Upper lobe of left lung (tissue), 6 donors: ENCODE results near the gene ST3GAL2. TPM values are rescaled to one million over a fixed set of nuclear protein-coding genes. Genes with fewer than 3 reads are reported as not detected.
A peak's percentile ranks its signal among the peaks of the same experiment; 100 is the strongest.

ENCODE experiments used
- ATAC-seq, 2 donors: fragments of 200-7000 bp; cut with Tn5 transposase; one replicate each; pipeline ENCODE4 v1.9.1; 2022; ENCODE audit warnings: mild to moderate bottlenecking in 2 of 2, moderate library complexity in 2 of 2; ENCODE audit not compliant: low FRiP score in 2 of 2
- DNase-seq, 2 donors: peaks; one replicate each; pipeline ENCODE4 v3.0.0-alpha.2; 2019 to 2020
- H3K27ac ChIP-seq, 4 donors: fragments of 200-600 bp; sonication (generic); one replicate each; pipeline ENCODE4 v1.5.1; 2016 to 2019
- H3K27me3 ChIP-seq, 4 donors: fragments of 200-600 bp; sonication (generic); one replicate each; pipeline ENCODE4 v1.5.1; 2017 to 2019
- H3K36me3 ChIP-seq, 4 donors: fragments of 200-600 bp; sonication (generic); one replicate each; pipeline ENCODE4 v1.5.1; 2016 to 2019
- H3K4me1 ChIP-seq, 4 donors: fragments of 200-600 bp; sonication (generic); one replicate each; pipeline ENCODE4 v1.5.1; 2018 to 2019
- H3K4me3 ChIP-seq, 4 donors: fragments of 200-600 bp; sonication (generic); one replicate each; pipeline ENCODE4 v1.5.1; 2017 to 2019; ENCODE audit warnings: mild to moderate bottlenecking in 2 of 4, moderate library complexity in 1 of 4
- H3K9me3 ChIP-seq, 4 donors: fragments of 200-600 bp; sonication (generic); one replicate each; pipeline ENCODE4 v1.5.1; 2018 to 2019
- CTCF ChIP-seq, 6 experiments: fragments of 450-650 bp in 4 of 6; fragments of 200-600 bp in 2 of 6; sonication (generic) in 2 of 6; IDR thresholded peaks; one replicate each; pipeline ENCODE4 v1.5.1; 2016 to 2019; ENCODE audit warnings: antibody characterized with exemption in 6 of 6
- EP300 ChIP-seq, 4 donors: sonication (generic); formaldehyde crosslinking; IDR thresholded peaks; one replicate each; pipeline ENCODE4 v1.5.1; 2017; ENCODE audit warnings: antibody characterized with exemption in 4 of 4, control low read depth in 2 of 4
- POLR2A ChIP-seq, 4 donors: fragments of 450-650 bp; IDR thresholded peaks; one replicate each; pipeline ENCODE4 v1.5.1; 2016 to 2017; ENCODE audit warnings: antibody characterized with exemption in 4 of 4, mild to moderate bottlenecking in 2 of 4
- POLR2AphosphoS5 ChIP-seq, 2 donors: sonication (generic); formaldehyde crosslinking; IDR thresholded peaks; one replicate each; pipeline ENCODE4 v1.5.1; 2017; ENCODE audit warnings: antibody characterized with exemption in 2 of 2
- WGBS, 2 donors: methylation state at CpG; one replicate each; pipeline ENCODE4 v1.1.5; 2017 to 2018; 5-methylcytosine and 5-hydroxymethylcytosine counted together
- total RNA-seq, 6 donors: library from RNA; depleted of rRNA in 4 of 6; stranded (reverse); fragments of >200 nt in 4 of 6; gene quantifications; one replicate each; pipeline versions ENCODE4 v1.1.0 to v1.2.1, GENCODE V29; 2016 to 2021
- donor health status: DM: no; HTN: no; CAD: no; lungs with moderate emphysema.
- donor health status: DM: no; HTN: yes; CAD: no; lungs with severe emphysema.

Gene ST3GAL2
- total RNA-seq, 6 donors from 2014 or later: 12.5 to 50.3 (median 26.1) TPM

GRCh38 chr16:70467113-70467512, 28.2 kb upstream of the ST3GAL2 start:
- 80 to 92% methylated on average over 2 to 9 of the region's 11 CpGs for whole genome bisulfite sequencing, 2 donors
- ATAC-seq: no peak
- peaks cover 0 to 56% (median 26%) of the 10 kb centered on the region in 4 donors for H3K36me3 ChIP-seq

GRCh38 chr16:70466805-70467076, 27.8 kb upstream of the ST3GAL2 start:
- Histone ChIP-seq H3K4me3 (no peak overlapping the region), H3K4me1 (no peaks in the 10 kb centered on the region), H3K27ac (no peak overlapping the region), H3K9me3 (no peaks in the 10 kb centered on the region), H3K27me3 (no peaks in the 10 kb centered on the region), H3K36me3 (peaks cover 0 to 52% (median 26%) of the 10 kb centered on the region in 4 donors)
- DNase-seq (peak in 1 of 2 donors; percentile 72), ATAC-seq (no peak)
- WGBS, 2 donors: 68 to 83% methylated on average over 4 to 7 of the region's 7 CpGs
- TF ChIP-seq POLR2AphosphoS5 (IDR thresholded peaks at IDR 0.05) (no peak), CTCF (IDR thresholded peaks at IDR 0.05) (no peak), EP300 (IDR thresholded peaks at IDR 0.05) (no peak), POLR2A (IDR thresholded peaks at IDR 0.05) (no peak)

More at GRCh38 chr16:70467113-70467512, 28.2 kb upstream of the ST3GAL2 start:
- DNase-seq: no peak
- Histone ChIP-seq H3K9me3 (no peaks in the 10 kb centered on the region), H3K27me3 (no peaks in the 10 kb centered on the region), H3K27ac (no peak overlapping the region), H3K4me1 (no peaks in the 10 kb centered on the region), H3K4me3 (no peak overlapping the region)
- TF ChIP-seq EP300 (IDR thresholded peaks at IDR 0.05) (no peak), POLR2AphosphoS5 (IDR thresholded peaks at IDR 0.05) (no peak), POLR2A (IDR thresholded peaks at IDR 0.05) (no peak), CTCF (IDR thresholded peaks at IDR 0.05) (no peak)

GRCh38 chr16:70465999-70466804, 27.3 kb upstream of the ST3GAL2 start:
- WGBS, 2 donors: 89 to 92% methylated on average over 13 of the region's 13 CpGs
- H3K27me3 ChIP-seq: no peaks in the 10 kb centered on the region
- peaks cover 4 to 5% (median 5%) of the 10 kb centered on the region in 4 donors for H3K4me1 ChIP-seq
- H3K4me3 ChIP-seq: no peak overlapping the region
- H3K27ac ChIP-seq: no peak overlapping the region
- TF ChIP-seq POLR2AphosphoS5 (IDR thresholded peaks at IDR 0.05) (no peak), POLR2A (IDR thresholded peaks at IDR 0.05) (no peak), CTCF (IDR thresholded peaks at IDR 0.05) (no peak), EP300 (IDR thresholded peaks at IDR 0.05) (no peak)
- ATAC-seq (no peak), DNase-seq (no peak)
- H3K9me3 ChIP-seq: no peaks in the 10 kb centered on the region
- H3K36me3 ChIP-seq: peaks cover 0 to 48% (median 26%) of the 10 kb centered on the region in 4 donors

GRCh38 chr16:70463235-70463634, 24.3 kb upstream of the ST3GAL2 start:
- peaks cover 0 to 44% (median 25%) of the 10 kb centered on the region in 4 donors for H3K36me3 ChIP-seq
- no peaks in the 10 kb centered on the region for H3K27me3 ChIP-seq
- no peak overlapping the region for H3K27ac ChIP-seq
- TF ChIP-seq POLR2A (IDR thresholded peaks at IDR 0.05) (no peak), POLR2AphosphoS5 (IDR thresholded peaks at IDR 0.05) (no peak), EP300 (IDR thresholded peaks at IDR 0.05) (no peak), CTCF (IDR thresholded peaks at IDR 0.05) (no peak)
- H3K4me1 ChIP-seq: peaks cover 7 to 13% (median 12%) of the 10 kb centered on the region in 4 donors
- no peaks in the 10 kb centered on the region for H3K9me3 ChIP-seq
- no peak overlapping the region for H3K4me3 ChIP-seq
- WGBS, 2 donors: 100% methylated on average over 1 to 2 of the region's 2 CpGs
- DNase-seq (no peak), ATAC-seq (no peak)
